Esophagus muscularis mucosa (tissue), 4 donors: ENCODE measurements around the gene SLC25A30. TPM values are rescaled to one million over a fixed set of nuclear protein-coding genes. Genes with fewer than 3 reads are reported as not detected.

Experiments
- DNase-seq: peaks from one replicate; pipeline ENCODE4 v3.0.0-alpha.2; 2017; ENCODE audit errors: extremely low spot score
- H3K27ac ChIP-seq, 4 donors: fragments of 200-600 bp; sonication (generic); replicated peaks in 1 of 4; 1 replicate in 3 of 4; 2 replicates in 1 of 4; pipeline ENCODE4 v1.5.1; 2016 to 2019; ENCODE audit warnings: mild to moderate bottlenecking in 1 of 4
- H3K27me3 ChIP-seq, 4 donors: fragments of 200-600 bp; sonication (generic); one replicate each; pipeline versions ENCODE4 v1.5.1 to v1.6.0; 2016 to 2019
- H3K36me3 ChIP-seq, 4 donors: fragments of 200-600 bp; sonication (generic); one replicate each; pipeline ENCODE4 v1.5.1; 2016 to 2019
- H3K4me1 ChIP-seq, 4 donors: fragments of 200-600 bp; sonication (generic); one replicate each; pipeline ENCODE4 v1.5.1; 2016 to 2019
- H3K4me3 ChIP-seq, 4 donors: fragments of 200-600 bp; sonication (generic); 1 replicate in 2 of 4; 2 replicates in 2 of 4; pipeline ENCODE4 v1.5.1; 2016 to 2019; ENCODE audit warnings: mild to moderate bottlenecking in 4 of 4, moderate library complexity in 1 of 4
- H3K9me3 ChIP-seq, 4 donors: fragments of 200-600 bp; sonication (generic); 1 replicate in 3 of 4; 2 replicates in 1 of 4; pipeline ENCODE4 v1.5.1; 2016 to 2019
- EP300 ChIP-seq: sonication (generic); formaldehyde crosslinking; IDR thresholded peaks from one replicate; pipeline ENCODE4 v1.6.1; 2017; ENCODE audit warnings: antibody characterized with exemption
- POLR2A ChIP-seq: fragments of 450-650 bp; IDR thresholded peaks from one replicate; pipeline ENCODE4 v1.6.1; 2017; ENCODE audit warnings: antibody characterized with exemption, moderate library complexity, mild to moderate bottlenecking, low read depth
- POLR2AphosphoS5 ChIP-seq, 2 donors: sonication (generic); formaldehyde crosslinking; IDR thresholded peaks; one replicate each; pipeline ENCODE4 v1.6.1; 2017; ENCODE audit warnings: antibody characterized with exemption in 2 of 2
- WGBS: methylation state at CpG from one replicate; pipeline ENCODE4 v1.1.5; 2018; 5-methylcytosine and 5-hydroxymethylcytosine counted together
- intact Hi-C: fragments of 100-400 bp; cut with DNase I; formaldehyde crosslinking; loops from one replicate; pipeline ENCODE4 v1.15.1; 2023
- total RNA-seq, 4 donors: library from RNA; depleted of rRNA; stranded (reverse); fragments of >200 nt; gene quantifications; one replicate each; pipeline versions ENCODE4 v1.1.0 to v1.2.1, GENCODE V29; 2016
- TF ChIP-seq, protein P1 (sequence below), 3 experiments: fragments of 200-600 bp in 2 of 3; fragments of 450-650 bp in 1 of 3; sonication (generic) in 2 of 3; IDR thresholded peaks; one replicate each; pipeline ENCODE4 v1.5.1; 2017 to 2019; ENCODE audit warnings: antibody characterized with exemption in 3 of 3, mild to moderate bottlenecking in 2 of 3, moderate library complexity in 1 of 3

The SLC25A30 gene, protein sequence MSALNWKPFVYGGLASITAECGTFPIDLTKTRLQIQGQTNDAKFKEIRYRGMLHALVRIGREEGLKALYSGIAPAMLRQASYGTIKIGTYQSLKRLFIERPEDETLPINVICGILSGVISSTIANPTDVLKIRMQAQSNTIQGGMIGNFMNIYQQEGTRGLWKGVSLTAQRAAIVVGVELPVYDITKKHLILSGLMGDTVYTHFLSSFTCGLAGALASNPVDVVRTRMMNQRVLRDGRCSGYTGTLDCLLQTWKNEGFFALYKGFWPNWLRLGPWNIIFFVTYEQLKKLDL
- 10 to 100 TPM in 3 of 4 donors, 1 to 10 TPM in 1; 8.8 to 13.4 (median 10.3) TPM for total RNA-seq

DNA sequence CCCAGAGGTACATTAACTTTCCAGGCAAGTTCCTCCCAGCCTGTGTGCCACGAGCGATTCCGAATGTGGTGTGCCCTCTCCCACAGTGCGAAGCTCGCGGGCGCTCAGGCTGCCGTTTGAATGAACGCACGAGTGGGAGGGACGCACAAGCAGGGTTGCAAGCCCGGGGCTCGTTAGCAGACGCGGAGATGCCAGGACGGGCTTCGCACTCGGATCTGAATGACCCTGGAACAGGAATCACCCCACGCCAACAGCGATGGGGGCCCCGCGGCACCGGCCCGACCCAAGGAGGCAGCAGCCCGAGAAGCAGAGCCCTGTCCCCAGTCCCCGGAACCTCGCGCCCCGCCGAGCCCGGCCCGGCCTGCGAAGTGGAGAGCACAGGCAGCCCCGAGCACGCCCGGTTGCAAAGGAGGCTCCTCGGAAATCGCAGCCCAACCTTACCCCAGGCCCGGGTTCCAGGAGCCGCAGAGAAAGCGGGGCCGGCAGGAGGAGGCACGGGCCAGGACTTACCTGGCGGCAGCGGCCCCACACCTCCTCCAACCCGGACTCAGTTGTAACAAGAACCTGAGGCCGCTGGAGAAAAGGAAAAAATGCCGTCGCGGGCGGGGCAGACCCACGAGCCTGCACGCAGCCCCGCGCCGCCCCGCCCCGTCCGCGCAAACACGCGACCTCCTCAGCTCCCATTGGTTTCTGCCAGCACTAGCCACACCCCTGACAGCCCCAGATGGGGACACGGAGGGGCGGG is at the start of gene SLC25A30:
TSS of gene SLC25A30 (minus strand) at position 584 of the 745 bp plus-strand sequence. CDS start 6,948 bp downstream, outside the sequence.
- intact Hi-C loops, result loop anchor here (2.0 kb wide), 1 partner anchor 47 kb away; the partner anchor contains the start of gene COG3
- 0% methylated on average over 6 of the region's 64 CpGs for WGBS

DNA sequence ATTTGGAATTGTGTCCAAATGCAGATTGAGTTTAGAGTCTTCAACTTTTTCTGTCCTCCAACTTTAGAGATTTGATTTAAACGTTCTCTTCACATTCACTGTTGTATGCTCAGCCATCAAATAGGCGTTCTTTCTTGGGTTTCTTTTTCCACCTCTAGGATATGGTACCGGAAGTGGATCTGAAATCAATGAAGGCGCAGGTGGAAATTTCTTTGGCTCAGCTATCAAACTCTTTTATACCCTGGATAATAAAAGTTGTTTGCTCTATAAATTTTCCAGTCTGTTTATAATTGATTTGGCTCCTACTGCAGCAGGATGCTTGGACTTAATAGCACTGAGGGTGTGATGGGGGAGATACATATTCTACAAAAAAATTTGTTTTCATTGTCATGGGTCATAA is 48.2 kb upstream of the SLC25A30 start:
- Histone ChIP-seq H3K4me3 (peak overlapping the region in 2 of 4 donors; percentile 74 to 89), H3K36me3 (no peaks in the 10 kb centered on the region), H3K4me1 (peaks cover 22 to 47% (median 38%) of the 10 kb centered on the region in 4 donors), H3K27me3 (no peaks in the 10 kb centered on the region), H3K27ac (peak overlapping the region in 1 of 4 donors; percentile 96), H3K9me3 (no peaks in the 10 kb centered on the region)
- TF ChIP-seq POLR2AphosphoS5 (IDR thresholded peaks at IDR 0.05) (no peak), EP300 (no peak), POLR2A (no peak)
- TF ChIP-seq, protein P1, sequence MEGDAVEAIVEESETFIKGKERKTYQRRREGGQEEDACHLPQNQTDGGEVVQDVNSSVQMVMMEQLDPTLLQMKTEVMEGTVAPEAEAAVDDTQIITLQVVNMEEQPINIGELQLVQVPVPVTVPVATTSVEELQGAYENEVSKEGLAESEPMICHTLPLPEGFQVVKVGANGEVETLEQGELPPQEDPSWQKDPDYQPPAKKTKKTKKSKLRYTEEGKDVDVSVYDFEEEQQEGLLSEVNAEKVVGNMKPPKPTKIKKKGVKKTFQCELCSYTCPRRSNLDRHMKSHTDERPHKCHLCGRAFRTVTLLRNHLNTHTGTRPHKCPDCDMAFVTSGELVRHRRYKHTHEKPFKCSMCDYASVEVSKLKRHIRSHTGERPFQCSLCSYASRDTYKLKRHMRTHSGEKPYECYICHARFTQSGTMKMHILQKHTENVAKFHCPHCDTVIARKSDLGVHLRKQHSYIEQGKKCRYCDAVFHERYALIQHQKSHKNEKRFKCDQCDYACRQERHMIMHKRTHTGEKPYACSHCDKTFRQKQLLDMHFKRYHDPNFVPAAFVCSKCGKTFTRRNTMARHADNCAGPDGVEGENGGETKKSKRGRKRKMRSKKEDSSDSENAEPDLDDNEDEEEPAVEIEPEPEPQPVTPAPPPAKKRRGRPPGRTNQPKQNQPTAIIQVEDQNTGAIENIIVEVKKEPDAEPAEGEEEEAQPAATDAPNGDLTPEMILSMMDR (IDR thresholded peaks at IDR 0.05), result no peak
- 84% methylated on average over 4 of the region's 4 CpGs for WGBS
- no peak for DNase-seq
- intact Hi-C loops, result loop anchor here (5.0 kb wide), 1 partner anchor 94 kb away; no protein-coding TSS in a partner anchor

More for the DNA sequence above, at the start of gene SLC25A30:
- DNase-seq, result peak; percentile 98
- peak within 1 kb of the TSS; percentile 60 to 79 (median 71) for H3K4me3 ChIP-seq
- peak; percentile 75 to 79 for TF ChIP-seq POLR2AphosphoS5 (IDR thresholded peaks at IDR 0.05)
- TF ChIP-seq, protein P1 (IDR thresholded peaks at IDR 0.05), result no peak
- H3K9me3 ChIP-seq, result no peaks in the 10 kb centered on the region
- peaks cover 15 to 43% (median 30%) of the 10 kb centered on the region in 4 donors for H3K4me1 ChIP-seq
- peak within 1 kb of the TSS; percentile 89 to 93 (median 90) for H3K27ac ChIP-seq
- H3K27me3 ChIP-seq, result no peaks in the 10 kb centered on the region
- H3K36me3 ChIP-seq, result no peaks in the 10 kb centered on the region

DNA sequence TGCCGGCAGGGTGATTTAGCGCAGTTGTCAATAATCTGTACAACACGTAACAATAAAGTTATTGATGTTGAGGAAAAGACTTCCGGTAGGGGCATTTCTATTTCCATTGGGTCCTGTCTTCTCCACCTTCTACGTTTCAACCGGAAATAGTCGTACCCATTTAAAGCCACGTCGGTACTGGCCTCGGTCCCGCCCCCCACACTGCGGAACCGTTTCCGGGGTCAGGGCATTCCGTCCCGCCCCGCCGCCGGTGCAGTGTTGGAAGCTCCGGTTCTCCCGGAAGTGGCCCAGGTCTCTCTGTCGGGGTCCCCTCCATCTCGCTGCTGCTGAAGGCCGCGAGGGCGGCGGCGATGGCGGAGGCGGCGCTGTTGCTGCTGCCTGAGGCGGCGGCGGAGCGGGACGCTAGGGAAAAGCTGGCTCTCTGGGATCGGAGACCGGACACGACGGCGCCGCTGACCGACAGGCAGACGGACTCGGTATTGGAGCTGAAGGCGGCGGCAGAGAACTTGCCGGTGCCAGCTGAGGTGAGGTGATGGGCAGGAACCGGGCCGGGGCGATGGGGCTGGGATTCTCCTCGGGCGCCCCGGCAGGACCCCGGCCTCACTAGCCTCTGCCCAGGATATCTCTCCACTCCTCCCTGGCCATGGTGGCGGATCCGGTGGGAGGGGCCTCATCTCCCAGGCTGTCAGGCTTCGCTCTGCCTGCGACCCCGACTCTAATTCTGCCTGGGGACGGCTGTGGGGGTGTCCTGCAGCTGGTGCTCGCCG is 46.7 kb upstream of the SLC25A30 start, which contains the start of gene COG3:
TSS of gene COG3 (plus strand) at position 253 of the 767 bp plus-strand sequence. CDS start at position 351, 98 bp downstream.
- Histone ChIP-seq H3K9me3 (no peaks in the 10 kb centered on the region), H3K4me1 (peaks cover 22 to 44% (median 38%) of the 10 kb centered on the region in 4 donors), H3K36me3 (no peaks in the 10 kb centered on the region), H3K4me3 (peak within 1 kb of the TSS; percentile 70 to 89 (median 80)), H3K27me3 (no peaks in the 10 kb centered on the region), H3K27ac (peak within 1 kb of the TSS; percentile 86 to 96 (median 90))
- WGBS, result under 1% methylated on average over 43 of the region's 63 CpGs
- intact Hi-C loops, result loop anchor here (2.0 to 5.0 kb wide), 2 partner anchors 46 to 93 kb away; partner anchors contain the start of gene SLC25A30
- TF ChIP-seq, protein P1 (IDR thresholded peaks at IDR 0.05), result peak in 1 of 3 experiments; percentile 44
- TF ChIP-seq EP300 (no peak), POLR2AphosphoS5 (IDR thresholded peaks at IDR 0.05) (peak; percentile 89 to 90), POLR2A (peak; percentile 62)
- peak; percentile 98 for DNase-seq

DNA sequence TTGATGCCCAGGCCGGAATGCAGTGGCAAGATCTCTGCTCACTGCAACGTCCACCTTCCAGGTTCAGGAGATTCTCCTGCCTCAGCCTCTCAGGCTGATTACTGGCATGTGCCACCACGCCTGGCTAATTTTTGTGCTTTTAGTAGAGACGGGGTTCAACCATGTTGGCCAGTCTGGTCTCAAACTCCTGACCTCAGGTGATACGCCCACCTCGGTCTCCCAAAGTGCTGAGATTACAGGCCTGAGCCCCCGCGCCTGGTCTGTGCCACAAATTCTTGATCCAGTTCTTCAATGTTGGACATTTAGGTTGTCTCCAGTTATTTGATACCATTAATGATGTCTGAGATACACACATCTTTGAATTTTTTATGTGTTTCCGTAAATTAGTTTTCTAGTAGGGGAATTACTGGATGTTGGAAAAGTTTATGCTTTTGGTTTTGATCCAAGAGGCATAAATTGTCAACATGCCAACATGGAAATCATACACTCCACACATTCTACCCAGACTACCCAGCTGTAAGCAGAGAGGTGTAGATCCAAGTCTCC is 46.0 kb upstream of the SLC25A30 start:
- peak overlapping the region; percentile 86 to 96 (median 90) for H3K27ac ChIP-seq
- no peak for DNase-seq
- intact Hi-C loops, result loop anchor here (2.0 kb wide), 1 partner anchor 45 kb away; the partner anchor contains the start of gene SLC25A30
- H3K27me3 ChIP-seq, result peaks cover 0 to 2% (median 0%) of the 10 kb centered on the region in 4 donors
- TF ChIP-seq EP300, result no peak
- TF ChIP-seq POLR2A, result no peak
- TF ChIP-seq POLR2AphosphoS5 (IDR thresholded peaks at IDR 0.05), result no peak
- TF ChIP-seq, protein P1 (IDR thresholded peaks at IDR 0.05), result no peak
- H3K4me1 ChIP-seq, result peaks cover 22 to 44% (median 38%) of the 10 kb centered on the region in 4 donors
- WGBS, result 85% methylated on average over 9 of the region's 9 CpGs
- H3K36me3 ChIP-seq, result no peaks in the 10 kb centered on the region
- H3K4me3 ChIP-seq, result peak overlapping the region; percentile 70 to 89 (median 80)
- H3K9me3 ChIP-seq, result no peaks in the 10 kb centered on the region
